Measurements from ENCODE around the gene PCDH7. TPM values are rescaled to one million over a fixed set of nuclear protein-coding genes. Genes with fewer than 3 reads are reported as not detected.

PCDH7 gene
- total RNA-seq, 1 donor from 2014 or later = not detected

- H3K9me3 Mint-ChIP-seq = no peaks in the 10 kb centered on the region
- intact Hi-C loops (cut with micrococcal nuclease) = no loop called here
Observed at GRCh38 chr4:30770049-30770549, 49.9 kb downstream of the PCDH7 start.

GRCh38 chr4:30770812-30771211, 50.6 kb downstream of the PCDH7 start:
- Mint-ChIP-seq H3K27me3 (ENCODE audit: insufficient read depth) (no peaks in the 10 kb centered on the region), H3K9me3 (no peaks in the 10 kb centered on the region), H3K4me3 (no peak overlapping the region), H3K36me3 (ENCODE audit: low read depth) (no peaks in the 10 kb centered on the region), H3K4me1 (ENCODE audit: low read depth) (no peaks in the 10 kb centered on the region), H3K27ac (no peak overlapping the region)
- no peak for DNase-seq (ENCODE audit: low spot score)
- intact Hi-C loops (cut with micrococcal nuclease) = no loop called here

More at GRCh38 chr4:30770049-30770549, 49.9 kb downstream of the PCDH7 start:
- Mint-ChIP-seq H3K27me3 (ENCODE audit: insufficient read depth) (no peaks in the 10 kb centered on the region), H3K4me1 (ENCODE audit: low read depth) (no peaks in the 10 kb centered on the region), H3K4me3 (no peak overlapping the region), H3K36me3 (ENCODE audit: low read depth) (no peaks in the 10 kb centered on the region), H3K27ac (no peak overlapping the region)
- DNase-seq (ENCODE audit: low spot score) = no peak

- Mint-ChIP-seq H3K4me1 (ENCODE audit: low read depth) (no peaks in the 10 kb centered on the region), H3K27ac (no peak overlapping the region), H3K27me3 (ENCODE audit: insufficient read depth) (no peaks in the 10 kb centered on the region), H3K36me3 (ENCODE audit: low read depth) (no peaks in the 10 kb centered on the region), H3K9me3 (peaks cover 3% of the 10 kb centered on the region), H3K4me3 (no peak overlapping the region)
- intact Hi-C loops (cut with micrococcal nuclease) = no loop called here
- DNase-seq (ENCODE audit: low spot score) = no peak
Observed at GRCh38 chr4:30776451-30776850, 56.3 kb downstream of the PCDH7 start.

GRCh38 chr4:30776921-30777415, 56.8 kb downstream of the PCDH7 start:
- intact Hi-C loops (cut with micrococcal nuclease) = no loop called here
- H3K4me3 Mint-ChIP-seq = no peak overlapping the region
- no peaks in the 10 kb centered on the region for H3K27me3 Mint-ChIP-seq (ENCODE audit: insufficient read depth)
- no peaks in the 10 kb centered on the region for H3K36me3 Mint-ChIP-seq (ENCODE audit: low read depth)
- no peak overlapping the region for H3K27ac Mint-ChIP-seq
- H3K4me1 Mint-ChIP-seq (ENCODE audit: low read depth) = no peaks in the 10 kb centered on the region
- DNase-seq (ENCODE audit: low spot score) = no peak
- peaks cover 3% of the 10 kb centered on the region for H3K9me3 Mint-ChIP-seq
